Heart right ventricle (tissue), 16 donors: ENCODE measurements around the gene RAD51D. TPM values are rescaled to one million over a fixed set of nuclear protein-coding genes. Genes with fewer than 3 reads are reported as not detected.
"Not testable (repeated sequence)": the region's sequence is repeated elsewhere in the genome, so short reads cannot be mapped to it uniquely, and the experiment has no call there.

Source experiments
- ATAC-seq, 8 donors: fragments of 200-7000 bp; cut with Tn5 transposase; one replicate each; pipeline ENCODE4 v1.9.1; 2020; ENCODE audit warnings: mild to moderate bottlenecking in 8 of 8, moderate library complexity in 8 of 8, moderate number of reproducible peaks in 1 of 8
- DNase-seq, 2 donors: peaks; one replicate each; pipeline ENCODE4 v3.0.0-alpha.2; 2020
- H3K27ac ChIP-seq, 10 donors: fragments of 200-600 bp; sonication (generic) in 2 of 10; one replicate each; pipeline versions ENCODE4 v1.5.0 to v1.8.0; 2020 to 2022; ENCODE audit warnings: mild to moderate bottlenecking in 3 of 10
- H3K27me3 ChIP-seq, 7 donors: fragments of 200-600 bp; one replicate each; pipeline ENCODE4 v1.8.0; 2021 to 2022; ENCODE audit warnings: mild to moderate bottlenecking in 2 of 7
- H3K36me3 ChIP-seq, 9 donors: fragments of 200-600 bp; sonication (generic) in 1 of 9; one replicate each; pipeline versions ENCODE4 v1.5.0 to v1.8.0; 2020 to 2022; ENCODE audit warnings: mild to moderate bottlenecking in 2 of 9
- H3K4me1 ChIP-seq, 9 donors: fragments of 200-600 bp; sonication (generic) in 1 of 9; one replicate each; pipeline versions ENCODE4 v1.5.0 to v1.8.0; 2020 to 2022; ENCODE audit warnings: mild to moderate bottlenecking in 4 of 9
- H3K4me3 ChIP-seq, 10 donors: fragments of 200-600 bp; sonication (generic) in 2 of 10; one replicate each; pipeline versions ENCODE4 v1.5.0 to v1.8.0; 2020 to 2022; ENCODE audit warnings: mild to moderate bottlenecking in 7 of 10, moderate library complexity in 2 of 10
- H3K9me3 ChIP-seq, 11 donors: fragments of 200-600 bp in 10 of 11; sonication (generic) in 2 of 11; one replicate each; pipeline versions ENCODE4 v1.5.0 to v1.8.0; 2013 to 2022; ENCODE audit warnings: mild to moderate bottlenecking in 2 of 11, control low read depth in 1 of 11, moderate library complexity in 1 of 11
- CTCF ChIP-seq, 9 donors: fragments of 200-600 bp; sonication (generic) in 2 of 9; IDR thresholded peaks; one replicate each; pipeline versions ENCODE4 v1.5.0 to v1.8.0; 2021 to 2022; ENCODE audit warnings: antibody characterized with exemption in 9 of 9, mild to moderate bottlenecking in 5 of 9, moderate library complexity in 1 of 9
- WGBS, 2 donors: extraction: QIAGEN DNeasy Blood & Tissue Kit; methylation state at CpG; one replicate each; pipeline ENCODE4 v1.1.7; 2013; ENCODE audit warnings: inconsistent platforms in 1 of 2; 5-methylcytosine and 5-hydroxymethylcytosine counted together
- intact Hi-C, 10 donors: fragments of 100-400 bp; cut with DNase I; formaldehyde crosslinking; loops; one replicate each; pipeline versions ENCODE4 v1.11.1 to v1.14.2; 2022
- polyA plus RNA-seq, 2 donors: library from polyadenylated mRNA; stranded (reverse); fragments of 200-250 nt; gene quantifications; one replicate each; pipeline ENCODE4 v1.2.3, GENCODE V29; 2013
- total RNA-seq, 10 donors: library from RNA; stranded (reverse); fragmentation: NEBNext Ultra II Directional in 3 of 10; extraction: Animal tissue kit (Norgen Biotek cat#: 25700) in 3 of 10; gene quantifications; one replicate each; pipeline versions ENCODE4 v1.2.1 to v1.2.4, GENCODE V29; 2021 to 2023
- donor health status: Arrhythmogenic right ventricular cardiomyopathy.
- donor health status: ischemic (EF 13 %, LVEDD 7.1; RV severe dilation, severe dysfunction).
- donor health status: healthy with polysubstance abuse.
- donor health status: DM: no; HTN: yes; CAD: no.
- donor health status: DM: no; HTN: no; CAD: no.
- donor health status: ischemic (EF 25% LVEDD 6.9; RV normal size, moderate dysfunction).
- donor health status: ischemic (EF 25% LVEDD 5.7; RV mildly dilated, moderate dysfunction).
- donor health status: healthy.
- donor health status: DM: yes; HTN: yes; CAD: no.
- donor health status: Ischemic cardiomyopathy.
- donor health status: ischemic (EF 35%, LVEDD 5.7; RV mildly dilated, moderate dysfunction).
- donor health status: nonischemic (EF 11% LVEDD 7.7; RV severe dilation, severe dysfunction).
- donor health status: DM: yes; HTN: yes; CAD: no.
- donor health status: PGD.
- donor health status: ischemic (EF 29% LVEDD 5.4; RV normal size, mild dysfunction).
- donor health status: nonischemic (EF 23%, LVEDD 6.1; RV moderate dilation, normal function).

The RAD51D gene
- total and polyA plus RNA-seq, 12 donors = 3.0 to 9.6 (median 5.3) TPM

- intact Hi-C loops = no loop called here
- H3K36me3 ChIP-seq = peaks cover 0 to 58% (median 0%) of the 10 kb centered on the region in 9 donors
- 58 to 59% methylated on average over 13 of the region's 13 CpGs for WGBS, 2 donors
- H3K4me1 ChIP-seq = peaks cover 0 to 48% (median 6%) of the 10 kb centered on the region in 9 donors
- no peaks in the 10 kb centered on the region for H3K9me3 ChIP-seq
- H3K27ac ChIP-seq = no peak overlapping the region
- no peak overlapping the region for H3K4me3 ChIP-seq
- no peak for ATAC-seq
- TF ChIP-seq CTCF (IDR thresholded peaks at IDR 0.05) = no peak
- no peaks in the 10 kb centered on the region for H3K27me3 ChIP-seq
- no peak for DNase-seq
Observed at GRCh38 chr17:35152421-35153140, 32.9 kb upstream of the RAD51D start.

- H3K9me3 ChIP-seq, H3K4me3 ChIP-seq, DNase-seq, intact Hi-C loops, H3K27me3 ChIP-seq, H3K27ac ChIP-seq, ATAC-seq: not testable (repeated sequence)
- Histone ChIP-seq H3K4me1 (peaks cover 0 to 58% (median 10%) of the 10 kb centered on the region in 9 donors), H3K36me3 (peaks cover 0 to 43% (median 0%) of the 10 kb centered on the region in 9 donors)
- WGBS, 2 donors = 87 to 92% methylated on average over 29 of the region's 29 CpGs
Observed at GRCh38 chr17:35151080-35151479, 31.4 kb upstream of the RAD51D start.

GRCh38 chr17:35149941-35150340, 30.3 kb upstream of the RAD51D start:
- Histone ChIP-seq H3K4me1 (peaks cover 0 to 62% (median 10%) of the 10 kb centered on the region in 9 donors), H3K27me3 (no peaks in the 10 kb centered on the region), H3K36me3 (peaks cover 0 to 32% (median 0%) of the 10 kb centered on the region in 9 donors), H3K9me3 (no peaks in the 10 kb centered on the region), H3K27ac (peak overlapping the region in 1 of 10 donors; percentile 98), H3K4me3 (peak overlapping the region in 4 of 10 donors; percentile 53 to 57 (median 54))
- ATAC-seq = no peak
- TF ChIP-seq CTCF (IDR thresholded peaks at IDR 0.05) = no peak
- intact Hi-C loops = no loop called here
- 77 to 83% methylated on average over 11 of the region's 11 CpGs for WGBS, 2 donors
- DNase-seq = no peak

- intact Hi-C loops = no loop called here
- no peaks in the 10 kb centered on the region for H3K9me3 ChIP-seq
- peak in 1 of 2 donors; percentile 26 for DNase-seq
- peak in 2 of 9 donors; percentile 5 to 23 for TF ChIP-seq CTCF (IDR thresholded peaks at IDR 0.05)
- H3K27me3 ChIP-seq = no peaks in the 10 kb centered on the region
- peaks cover 0 to 24% (median 0%) of the 10 kb centered on the region in 9 donors for H3K36me3 ChIP-seq
- H3K4me1 ChIP-seq = peaks cover 0 to 62% (median 10%) of the 10 kb centered on the region in 9 donors
- WGBS, 2 donors = 30 to 35% methylated on average over 9 of the region's 9 CpGs
- H3K27ac ChIP-seq = peak overlapping the region; percentile 76 to 98 (median 88)
- peak overlapping the region; percentile 15 to 57 (median 48) for H3K4me3 ChIP-seq
- peak; percentile 21 to 62 (median 34) for ATAC-seq
Observed at GRCh38 chr17:35148144-35148543, 28.5 kb upstream of the RAD51D start.
